GM21717 (cell line): ENCODE results near the gene FANCF.
"Not testable (repeated sequence)": the region's sequence is repeated elsewhere in the genome, so short reads cannot be mapped to it uniquely, and the experiment has no call there.

Source experiments
- ATAC-seq: cut with Tn5 transposase; IDR thresholded peaks from one replicate; pipeline ENCODE4 v1.9.1; 2021; ENCODE audit warnings: mild to moderate bottlenecking, moderate library complexity; ENCODE audit not compliant: unreplicated experiment

FANCF gene, protein sequence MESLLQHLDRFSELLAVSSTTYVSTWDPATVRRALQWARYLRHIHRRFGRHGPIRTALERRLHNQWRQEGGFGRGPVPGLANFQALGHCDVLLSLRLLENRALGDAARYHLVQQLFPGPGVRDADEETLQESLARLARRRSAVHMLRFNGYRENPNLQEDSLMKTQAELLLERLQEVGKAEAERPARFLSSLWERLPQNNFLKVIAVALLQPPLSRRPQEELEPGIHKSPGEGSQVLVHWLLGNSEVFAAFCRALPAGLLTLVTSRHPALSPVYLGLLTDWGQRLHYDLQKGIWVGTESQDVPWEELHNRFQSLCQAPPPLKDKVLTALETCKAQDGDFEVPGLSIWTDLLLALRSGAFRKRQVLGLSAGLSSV

DNA sequence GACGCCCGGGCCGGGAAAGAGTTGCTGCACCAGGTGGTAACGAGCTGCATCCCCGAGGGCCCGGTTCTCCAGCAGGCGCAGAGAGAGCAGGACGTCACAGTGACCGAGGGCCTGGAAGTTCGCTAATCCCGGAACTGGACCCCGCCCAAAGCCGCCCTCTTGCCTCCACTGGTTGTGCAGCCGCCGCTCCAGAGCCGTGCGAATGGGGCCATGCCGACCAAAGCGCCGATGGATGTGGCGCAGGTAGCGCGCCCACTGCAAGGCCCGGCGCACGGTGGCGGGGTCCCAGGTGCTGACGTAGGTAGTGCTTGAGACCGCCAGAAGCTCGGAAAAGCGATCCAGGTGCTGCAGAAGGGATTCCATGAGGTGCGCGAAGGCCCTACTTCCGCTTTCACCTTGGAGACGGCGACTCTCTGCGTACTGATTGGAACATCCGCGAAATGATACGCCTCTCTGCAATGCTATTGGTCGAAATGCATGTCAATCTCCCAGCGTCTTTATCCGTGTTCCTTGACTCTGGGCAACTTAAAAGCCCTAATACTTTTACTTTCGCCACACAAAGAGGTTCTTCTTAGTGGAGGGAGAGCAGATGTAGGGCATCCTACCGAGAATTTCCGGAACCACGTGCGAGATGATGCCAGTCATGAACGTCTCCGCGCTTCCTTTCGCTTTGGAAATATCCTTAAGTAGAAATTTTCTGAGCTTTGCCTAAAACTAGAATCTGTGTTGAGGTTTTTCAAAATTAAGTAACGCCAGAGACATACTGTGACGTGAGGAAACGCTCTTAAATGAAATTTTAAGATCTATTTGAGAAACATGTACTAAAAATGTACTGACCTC is at the start of gene FANCF:
FANCF (minus strand) TSS at position 376 of the 840 bp plus-strand sequence; CDS start at position 363, 13 bp downstream.
- ATAC-seq = peak; percentile 99

DNA sequence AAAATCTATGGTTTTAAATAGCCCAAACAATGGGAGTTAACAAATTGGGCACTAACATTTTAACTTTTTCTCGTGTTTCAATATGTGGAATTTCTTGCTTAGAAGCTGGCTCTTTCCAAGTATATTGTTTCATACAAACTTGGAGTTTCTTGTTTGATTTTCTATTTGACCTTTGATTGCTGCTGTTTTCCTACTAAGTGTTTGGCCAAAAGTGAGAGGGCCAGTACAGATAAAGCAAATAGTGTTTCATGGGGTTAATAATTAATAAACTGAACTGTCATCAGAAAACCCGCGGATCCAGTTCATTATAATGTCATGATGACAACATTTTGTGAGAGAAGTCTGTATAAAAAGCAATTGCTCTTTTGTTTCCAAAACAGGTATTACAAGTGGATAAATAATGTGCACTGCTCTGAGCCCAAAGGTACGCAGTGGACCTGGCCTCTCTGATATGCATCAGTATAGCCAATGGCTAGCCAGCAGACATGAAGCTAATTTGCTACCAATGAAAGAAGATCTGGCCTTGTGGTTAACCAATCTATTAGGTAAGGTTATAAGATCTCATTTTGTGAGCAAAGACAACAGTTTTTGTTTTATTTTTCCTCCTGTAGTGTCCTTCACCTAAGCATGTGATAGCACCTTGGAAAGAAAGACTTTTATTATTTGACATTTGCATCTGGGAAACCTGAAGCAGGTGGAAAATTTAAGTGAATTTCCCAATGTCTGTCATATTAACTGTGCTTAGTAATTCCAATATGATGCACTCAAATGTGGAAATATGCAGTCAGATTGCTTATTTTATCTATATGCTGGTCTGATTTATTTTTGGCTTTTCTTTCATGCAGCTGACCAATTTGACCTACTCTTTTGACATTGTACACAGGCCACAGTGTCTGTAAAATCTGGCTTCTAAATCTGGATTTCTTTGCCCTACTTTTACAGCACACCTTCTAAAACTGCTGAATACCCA is 49.1 kb upstream of the FANCF start:
- ATAC-seq = no peak

DNA sequence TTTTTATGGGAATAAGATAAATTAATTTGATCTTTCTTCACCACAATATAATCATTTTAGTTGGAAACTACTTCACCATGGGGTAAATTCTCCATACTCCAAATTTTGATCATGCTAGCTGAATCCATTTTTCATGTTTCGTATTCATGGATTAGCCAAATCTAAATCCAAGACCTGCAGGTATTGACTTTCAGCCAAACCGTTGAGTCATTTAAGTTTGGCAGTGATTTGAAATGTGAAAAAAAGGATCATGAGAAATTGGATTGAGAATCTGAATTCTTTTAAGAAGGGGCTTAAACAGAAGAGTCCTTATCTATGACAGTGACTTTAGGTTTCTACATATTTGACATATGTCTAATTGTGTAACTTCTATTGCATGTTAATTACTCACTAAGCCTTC is 46.1 kb upstream of the FANCF start:
- no peak for ATAC-seq

DNA sequence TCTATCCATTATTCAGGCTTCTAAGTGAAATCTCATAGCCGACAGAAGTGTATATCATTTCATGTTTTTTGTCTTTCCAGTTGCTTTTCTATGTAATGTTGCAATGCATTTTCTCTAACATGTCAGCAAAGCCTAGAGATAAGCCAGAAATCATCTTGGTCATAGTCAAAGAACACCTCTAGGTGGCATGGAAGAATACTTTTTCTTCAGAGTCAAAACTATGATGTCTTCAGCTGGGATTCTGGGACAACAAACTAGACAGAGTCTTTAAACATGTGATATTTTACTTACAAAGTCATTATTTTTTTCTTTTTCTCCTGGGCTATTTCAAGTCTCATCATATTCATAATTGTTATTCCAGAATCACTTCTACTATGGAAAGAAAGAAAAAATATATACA is 45.2 kb upstream of the FANCF start:
- peak; percentile 37 for ATAC-seq

DNA sequence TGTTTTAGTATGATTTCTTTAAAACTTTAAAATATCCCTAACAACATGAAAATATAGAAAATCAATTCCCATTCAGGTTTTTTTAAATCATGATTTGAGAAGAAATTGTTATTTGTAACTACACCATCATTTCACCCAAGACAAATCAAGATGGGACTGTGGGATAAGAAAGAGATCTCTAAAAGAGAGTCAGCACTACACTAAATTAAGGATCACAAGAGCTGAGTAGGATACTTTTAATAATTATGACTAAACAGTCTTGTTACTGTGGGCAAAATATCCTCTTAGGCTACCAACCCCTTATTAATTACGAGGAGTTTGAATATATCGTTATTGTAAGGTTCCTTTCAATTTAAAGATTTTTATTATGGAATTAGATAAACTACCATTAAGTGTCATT is 43.7 kb upstream of the FANCF start:
- ATAC-seq = no peak

DNA sequence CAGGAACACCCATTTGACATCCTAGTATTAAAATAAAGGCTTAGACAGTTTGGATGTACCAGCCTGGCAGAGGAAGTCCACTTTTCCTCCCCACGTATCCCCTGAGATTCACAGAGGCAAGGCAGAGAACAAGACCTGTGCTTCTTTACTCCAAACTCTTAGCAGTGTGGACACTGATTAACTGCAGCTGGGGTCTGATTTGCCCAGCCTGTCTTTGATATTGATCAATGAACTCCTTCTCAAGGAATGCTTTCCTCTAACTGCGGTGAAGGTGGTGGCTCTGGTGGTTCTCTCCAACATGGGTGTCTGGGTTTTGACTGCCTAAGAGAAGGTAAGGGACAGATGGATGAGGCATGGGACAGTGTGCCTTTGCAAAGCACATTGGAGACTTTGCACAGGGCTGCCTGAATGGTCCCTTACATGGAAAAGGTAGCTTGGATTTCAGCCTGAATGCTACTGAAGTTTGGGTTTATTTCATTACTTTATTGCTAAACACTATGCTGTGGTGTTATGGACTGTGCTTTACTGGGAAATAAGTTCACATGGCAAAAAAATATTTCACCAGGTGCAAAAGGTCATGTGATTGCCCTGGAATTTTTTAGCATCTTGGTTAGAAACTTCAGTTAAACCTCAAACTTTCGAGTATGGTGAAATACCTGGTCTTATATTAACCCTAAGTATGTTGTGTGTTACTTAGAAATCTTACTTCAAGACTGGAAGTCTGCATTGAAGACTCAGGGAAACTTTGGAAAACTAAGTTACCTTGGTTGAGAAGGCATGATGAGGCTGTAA is 42.6 kb upstream of the FANCF start:
- no peak for ATAC-seq

DNA sequence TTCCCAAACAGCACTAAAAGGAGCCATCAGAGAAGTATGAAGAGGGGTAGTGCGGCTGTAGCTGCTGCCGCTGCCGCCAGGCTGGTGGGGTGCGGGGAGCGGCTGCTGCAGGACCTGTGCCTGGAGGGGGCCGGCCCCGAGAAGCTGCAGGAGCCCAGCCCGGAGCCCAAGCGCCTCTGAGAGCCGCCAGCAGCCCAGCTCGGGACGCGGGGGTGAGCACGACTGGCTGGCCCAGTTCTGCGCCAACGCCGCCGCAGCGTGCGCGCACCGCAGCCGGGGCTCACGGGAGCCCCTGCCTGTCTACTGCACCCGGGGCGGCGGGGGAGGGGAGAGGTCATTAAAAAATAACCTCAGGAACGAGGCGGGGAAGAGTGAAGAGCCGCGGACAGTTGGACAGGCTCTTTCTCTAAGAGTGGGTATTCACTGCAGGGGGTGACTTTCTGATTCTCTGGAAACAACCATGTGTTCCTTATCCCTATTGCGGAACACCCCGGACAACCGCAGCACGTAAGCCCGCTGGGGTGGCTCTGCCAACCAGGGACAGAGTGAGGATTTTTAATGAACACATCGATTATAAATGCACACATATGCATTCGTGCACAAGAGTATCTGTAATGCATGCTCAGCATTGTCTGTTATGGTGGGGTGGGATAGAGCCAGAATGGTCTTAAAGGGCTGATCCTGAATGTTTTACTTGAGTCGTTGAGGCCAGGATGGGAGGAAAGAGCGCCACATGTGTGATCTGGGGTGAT is 41.2 kb upstream of the FANCF start:
- peak; percentile 69 for ATAC-seq

DNA sequence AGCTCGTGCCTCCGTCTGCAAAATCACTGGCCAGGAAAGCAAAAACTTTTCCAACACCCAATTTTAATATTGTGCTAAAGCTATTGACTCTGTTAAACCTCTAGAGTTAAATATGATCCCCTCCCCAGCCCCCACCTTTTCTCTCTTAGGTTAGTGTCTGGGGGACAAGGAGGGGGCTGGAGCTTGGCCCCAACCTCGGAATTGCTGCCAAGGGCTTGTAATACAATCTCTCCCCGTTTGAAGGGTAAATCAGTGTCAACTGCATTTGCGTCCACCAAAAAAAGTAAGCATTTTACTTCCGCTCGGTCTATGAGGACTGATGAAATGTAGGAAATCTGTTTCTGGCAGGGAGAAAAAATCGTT is 40.7 kb upstream of the FANCF start, which contains the start of gene GAS2:
GAS2 (plus strand) TSS at position 287 of the 363 bp plus-strand sequence. CDS start 8,259 bp downstream, outside the sequence.
- ATAC-seq = peak; percentile 19

DNA sequence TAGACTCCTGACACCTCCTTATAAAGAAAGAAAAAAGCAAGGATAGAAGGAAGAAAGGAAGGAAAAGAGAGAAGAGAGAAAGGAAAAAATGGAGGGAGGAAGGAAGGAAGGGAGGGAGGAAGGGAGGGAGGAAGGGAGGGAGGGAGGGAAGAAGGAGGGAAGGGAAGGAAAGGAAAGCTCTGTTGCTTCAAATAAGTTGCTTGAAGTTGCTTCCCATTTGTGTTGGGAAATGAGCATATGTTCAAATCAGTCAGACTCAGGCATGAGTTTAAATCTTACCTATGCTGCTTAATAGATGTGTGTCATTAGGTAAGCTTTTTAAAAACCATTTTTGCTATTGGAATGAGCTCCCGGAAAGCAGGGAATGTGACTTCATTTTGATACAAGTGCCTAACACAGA is 34.2 kb upstream of the FANCF start:
- ATAC-seq = no peak

DNA sequence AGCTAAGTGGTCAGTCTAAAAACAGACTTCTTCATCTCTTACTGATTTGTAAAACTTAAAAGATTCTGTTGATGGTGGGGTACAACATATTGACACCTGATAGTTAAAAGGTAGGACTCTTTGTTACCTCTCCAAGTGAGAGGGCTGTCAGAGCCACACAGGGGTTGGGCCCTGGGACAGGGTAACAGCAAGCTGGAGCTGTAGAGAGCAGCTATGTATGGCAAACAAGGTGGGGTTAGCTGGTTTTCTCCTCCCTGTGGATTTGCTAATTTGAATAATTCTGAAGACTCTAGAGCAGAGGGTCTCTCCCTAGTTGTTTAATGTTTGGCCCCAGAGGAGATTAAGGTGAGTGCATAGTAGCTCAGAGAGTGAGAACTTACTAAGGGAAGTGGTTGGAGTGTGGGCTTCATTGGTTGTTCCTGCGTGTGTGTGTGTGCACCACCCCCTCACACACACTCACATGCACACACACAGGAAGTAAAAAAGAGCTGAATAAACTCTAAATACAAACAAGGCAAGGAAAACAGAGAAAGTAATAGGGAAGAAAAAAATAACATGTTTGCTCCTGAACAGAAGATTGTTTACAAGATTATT is 31.6 kb upstream of the FANCF start:
- ATAC-seq = peak; percentile 93

DNA sequence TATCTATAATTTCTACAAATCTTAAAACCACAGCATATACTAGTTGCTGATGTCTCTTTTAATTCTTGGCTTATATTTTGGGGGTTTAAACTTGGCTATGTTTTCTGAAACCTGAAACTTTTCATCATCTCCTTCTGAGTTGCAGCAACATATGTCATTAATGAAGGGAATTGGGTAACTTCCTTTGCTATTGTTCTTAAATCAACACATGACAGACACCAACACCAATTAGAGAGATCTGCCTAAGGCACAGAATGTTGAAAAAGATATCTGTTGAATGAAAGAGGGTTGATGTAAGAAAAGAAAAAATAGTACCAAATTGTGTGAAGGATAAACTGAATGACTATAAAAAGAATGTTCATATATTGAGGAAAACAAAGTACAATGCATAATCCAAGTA is 30.5 kb upstream of the FANCF start:
- ATAC-seq = no peak

DNA sequence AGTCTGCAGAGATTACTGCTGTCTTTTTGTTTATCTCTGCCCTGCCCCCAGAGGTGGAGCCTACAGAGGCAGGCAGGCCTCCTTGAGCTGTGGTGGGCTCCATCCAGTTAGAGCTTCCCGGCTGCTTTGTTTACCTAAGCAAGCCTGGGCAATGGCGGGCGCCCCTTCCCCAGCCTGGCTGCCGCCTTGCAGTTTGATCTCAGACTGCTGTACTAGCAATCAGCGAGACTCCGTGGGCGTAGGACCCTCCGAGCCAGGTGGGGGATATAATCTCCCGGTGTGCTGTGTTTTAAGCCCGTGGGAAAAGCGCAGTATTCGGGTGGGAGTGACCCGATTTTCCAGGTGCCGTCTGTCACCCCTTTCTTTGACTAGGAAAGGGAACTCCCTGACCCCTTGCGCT is 26.7 kb upstream of the FANCF start:
- not testable (repeated sequence) for ATAC-seq

DNA sequence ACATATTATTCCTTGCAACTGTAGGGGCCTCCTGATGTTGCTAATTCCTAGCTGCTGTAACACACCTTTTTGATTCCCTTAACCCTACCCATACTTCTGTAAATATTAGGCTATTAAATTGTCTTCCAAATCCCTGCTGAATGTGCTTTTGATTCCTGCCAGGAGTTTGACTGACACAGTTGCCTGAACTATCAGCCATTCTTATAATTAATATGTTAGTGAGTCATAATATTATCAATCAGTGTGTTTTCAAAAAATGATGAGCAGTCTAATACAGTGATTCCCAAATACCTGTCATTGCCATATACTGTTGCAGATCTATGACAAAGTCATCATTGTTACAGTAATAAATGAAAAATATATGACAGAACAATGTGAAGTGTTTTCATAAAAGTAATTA is 15.9 kb upstream of the FANCF start:
- no peak for ATAC-seq

DNA sequence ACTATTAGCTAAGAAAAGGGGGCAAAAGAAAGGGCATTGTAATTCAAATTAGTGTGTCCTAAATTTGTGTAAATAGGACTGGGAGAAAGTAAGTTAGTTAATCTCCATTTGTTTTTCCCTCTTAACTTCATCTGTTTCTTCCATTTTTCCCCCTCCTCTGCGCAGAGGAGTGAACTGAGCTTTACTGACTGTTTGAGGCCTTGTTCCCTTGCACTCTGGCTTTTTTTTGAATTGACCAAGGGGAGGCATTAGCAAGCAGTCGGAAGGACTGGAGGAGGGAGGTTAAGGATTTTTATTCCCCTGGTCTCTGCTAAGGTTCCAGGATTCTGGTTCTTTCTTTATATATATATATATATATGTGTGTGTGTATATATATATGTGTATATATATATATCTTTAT is 15.2 kb upstream of the FANCF start:
- no peak for ATAC-seq

DNA sequence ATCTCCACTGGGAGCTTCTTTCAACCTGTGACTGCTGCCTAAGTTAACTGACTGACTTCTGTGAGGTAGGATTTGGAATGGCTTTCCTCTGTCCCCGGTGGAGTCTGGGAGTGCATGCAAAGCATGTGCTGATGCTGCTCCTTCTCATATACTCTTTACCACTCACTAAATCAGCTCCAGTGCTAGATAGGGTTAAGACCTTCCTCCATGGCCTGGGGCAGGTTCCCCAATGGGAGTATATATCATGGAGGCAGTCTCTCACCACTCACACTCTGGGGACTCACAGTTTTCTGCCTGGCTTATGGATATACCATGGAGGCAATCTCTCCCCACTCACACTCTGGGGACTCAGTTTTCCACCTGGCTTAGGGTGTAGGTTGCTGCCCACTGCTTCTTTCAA is 10.1 kb upstream of the FANCF start:
- no peak for ATAC-seq

DNA sequence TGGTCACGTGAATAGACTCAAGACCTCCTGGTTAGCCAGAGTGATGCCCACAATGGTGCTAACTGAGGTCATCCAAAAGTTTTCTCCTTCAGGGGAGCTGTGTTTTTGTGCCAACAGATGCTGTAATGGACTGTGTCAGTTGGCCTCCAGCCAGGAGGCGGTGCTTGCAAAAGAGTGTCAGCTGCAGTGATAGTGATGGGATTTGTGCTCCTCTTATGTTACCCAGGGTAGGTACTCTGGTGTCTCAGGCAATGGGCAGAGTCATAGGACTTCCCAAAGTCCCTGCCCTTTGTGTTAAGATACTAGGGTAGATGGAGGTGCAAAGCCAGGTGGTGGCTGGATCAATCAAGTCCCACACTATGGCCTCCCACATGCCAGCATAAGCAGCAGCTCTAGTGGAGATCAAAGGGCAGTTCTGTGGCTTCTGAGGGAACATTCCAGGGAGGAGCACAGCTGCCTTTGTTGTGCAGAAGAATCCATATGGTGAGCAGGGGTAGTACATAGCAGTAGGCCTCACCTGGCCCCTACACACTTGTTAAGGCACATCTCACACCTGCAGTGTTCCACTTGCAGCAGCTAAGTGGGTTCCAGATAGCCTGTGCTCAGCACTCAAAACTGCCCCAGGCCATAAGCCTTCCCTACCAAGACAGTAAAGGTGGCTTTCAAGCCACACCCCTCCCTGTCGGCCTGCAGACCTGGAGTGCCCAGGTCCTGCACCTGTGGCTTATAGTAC is 9.4 kb upstream of the FANCF start:
- no peak for ATAC-seq

DNA sequence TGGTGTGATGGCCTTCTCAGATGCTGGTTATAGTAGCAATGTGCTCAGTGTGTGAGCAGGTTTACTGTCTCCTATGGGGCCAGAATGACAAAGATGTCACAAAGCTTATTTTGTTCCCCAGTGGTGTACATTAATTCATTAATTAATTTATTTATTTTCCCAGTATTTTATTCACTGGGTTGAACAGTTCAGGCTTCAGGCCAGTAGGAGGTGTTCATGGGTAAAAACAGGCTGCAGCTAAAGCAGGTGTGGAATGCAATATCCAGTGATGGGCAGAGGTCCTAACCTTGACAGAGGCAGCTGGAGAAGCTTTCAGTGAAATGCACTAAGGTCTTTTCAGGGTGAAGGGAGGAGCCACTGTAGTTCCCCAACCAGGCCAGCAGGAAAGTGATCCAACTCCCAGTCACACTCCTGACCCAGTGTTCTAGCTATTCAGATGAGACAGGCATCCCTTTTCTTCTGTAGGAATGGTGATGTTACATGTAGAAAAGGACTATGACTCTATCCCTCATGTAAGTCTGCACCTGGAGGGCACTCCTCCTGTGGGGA is 7.8 kb upstream of the FANCF start:
- ATAC-seq = no peak

DNA sequence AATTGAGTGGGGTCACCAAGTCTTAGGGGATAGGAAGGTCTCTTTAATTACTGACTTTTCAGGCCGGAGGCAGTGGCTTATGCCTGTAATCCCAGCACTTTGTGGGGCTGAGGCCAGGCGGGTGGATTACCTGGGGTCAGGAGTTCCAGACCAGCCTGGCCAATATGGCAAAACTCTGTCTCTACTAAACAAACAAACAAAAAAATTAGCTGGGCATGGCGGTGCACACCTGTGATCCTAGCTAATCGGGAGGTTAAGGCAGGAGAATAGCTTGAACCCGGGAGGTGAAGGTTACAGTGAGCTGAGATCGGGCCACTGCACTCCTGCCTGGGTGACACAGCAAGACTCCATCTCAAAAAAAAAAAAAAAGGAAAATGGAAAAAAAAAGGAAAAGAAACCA is 1.8 kb upstream of the FANCF start:
- ATAC-seq = no peak
